Activated CD8-positive, alpha-beta memory T cell treated with anti-CD3 and anti-CD28 coated beads for 24 hours (primary cell): Measurements from ENCODE around the gene STXBP6.

Experiments used
- DNase-seq: peaks from one replicate; pipeline ENCODE4 v3.0.0-alpha.2; 2020

Gene STXBP6

GRCh38 chr14:25049568-25050268 lies at the start of gene STXBP6:
STXBP6 (minus strand) TSS chr14:25050147; CDS start chr14:24974818, 75,329 bp downstream.
- DNase-seq: no peak

DNA sequence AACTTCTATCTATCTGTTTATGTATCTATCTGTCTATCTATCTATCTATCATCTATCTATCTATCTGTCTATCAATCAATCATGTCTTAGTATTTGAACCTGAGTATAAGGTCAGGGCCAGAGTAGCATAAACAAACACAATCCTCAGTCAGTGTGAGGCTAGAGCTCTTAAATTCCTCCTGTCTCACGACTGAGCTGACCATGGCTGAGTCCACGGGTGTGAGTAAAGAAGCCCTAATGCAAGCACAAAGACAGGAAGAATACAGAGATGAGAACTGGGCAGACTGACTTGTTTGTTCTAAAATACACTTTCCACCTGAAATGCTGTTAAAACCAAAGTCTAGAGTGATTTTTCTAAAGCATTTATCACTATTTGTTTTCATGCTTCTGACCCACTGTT lies 47.2 kb upstream of the STXBP6 start:
- no peak for DNase-seq

GRCh38 chr14:25095736-25096437 lies 45.9 kb upstream of the STXBP6 start:
- no peak for DNase-seq

DNA sequence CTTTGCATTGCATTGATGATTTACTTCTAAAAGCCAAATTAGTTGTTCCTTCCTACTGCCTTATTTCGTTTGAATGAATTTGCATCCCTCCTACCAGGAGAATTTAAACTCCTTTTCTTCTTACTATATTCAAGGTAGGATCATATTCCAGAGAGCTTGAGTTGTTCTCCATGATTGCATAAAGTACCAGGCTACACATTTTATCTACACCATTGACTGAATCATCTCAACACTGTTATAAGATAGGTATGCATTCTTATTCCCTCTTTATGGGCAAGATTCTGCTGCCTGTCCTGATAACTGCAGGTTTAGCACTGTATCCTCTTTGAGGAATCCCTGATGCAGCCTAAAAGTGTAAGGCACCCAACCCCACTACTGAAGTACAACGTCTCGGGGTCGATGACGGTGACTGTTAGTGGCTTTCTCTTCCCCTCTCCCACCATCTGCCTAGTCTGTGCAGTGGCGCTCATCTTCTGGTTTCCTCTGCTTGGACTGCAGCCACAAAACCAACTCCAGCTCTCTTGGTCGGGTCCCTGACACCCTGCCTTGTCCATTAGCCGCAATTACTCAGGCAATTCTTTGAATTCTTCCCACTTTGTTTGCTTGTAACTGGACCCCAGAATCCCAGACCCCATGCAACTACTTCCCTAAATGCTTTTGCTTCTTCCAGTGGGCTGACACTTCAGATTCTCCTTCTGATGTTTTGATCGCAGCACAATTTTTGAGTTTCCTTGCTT lies 44.4 kb upstream of the STXBP6 start:
- no peak for DNase-seq

- DNase-seq: no peak
These were observed 42.4 kb upstream of the STXBP6 start for GRCh38 chr14:25092258-25092740.

DNA sequence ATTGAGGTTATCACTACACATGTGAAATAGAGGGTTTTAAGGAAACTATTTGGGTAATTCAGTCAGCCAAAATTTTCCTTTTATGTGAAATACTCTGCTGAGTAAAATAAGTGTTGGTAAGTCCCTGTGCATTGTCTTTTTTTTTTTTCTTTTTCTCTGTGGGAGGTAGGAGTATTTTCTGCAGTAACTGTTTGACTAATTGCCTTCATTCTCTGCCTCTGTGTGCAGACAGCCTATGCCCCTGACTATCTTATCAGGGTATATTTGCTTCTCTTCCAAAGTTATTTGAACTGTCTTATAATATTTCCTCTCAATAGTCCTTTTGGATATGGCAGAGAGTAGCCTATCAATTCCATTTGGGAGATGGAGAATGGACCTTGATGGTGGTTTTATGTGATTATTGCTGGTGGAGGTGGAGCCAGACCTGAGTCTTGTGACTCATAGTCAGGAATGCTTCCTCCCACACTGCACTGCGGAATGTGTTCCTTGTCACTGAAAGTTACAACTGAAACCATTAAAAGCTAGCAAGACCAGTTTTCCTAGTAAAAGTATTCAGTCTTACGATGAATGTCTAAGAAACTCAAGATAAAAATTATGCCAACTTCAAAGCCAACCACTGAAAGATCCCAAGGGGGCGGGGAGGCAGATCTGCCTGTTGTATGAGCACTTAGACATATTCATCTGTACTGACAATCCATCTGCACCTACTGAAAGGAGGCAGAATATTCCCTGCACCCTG lies 40.9 kb upstream of the STXBP6 start:
- no peak for DNase-seq

- DNase-seq: no peak
These were observed 40.3 kb upstream of the STXBP6 start for GRCh38 chr14:25090256-25090655.

- no peak for DNase-seq
These were observed 39.5 kb upstream of the STXBP6 start for GRCh38 chr14:25089496-25089895.

- no peak for DNase-seq
These were observed 37.0 kb upstream of the STXBP6 start for GRCh38 chr14:25086821-25087396.

DNA sequence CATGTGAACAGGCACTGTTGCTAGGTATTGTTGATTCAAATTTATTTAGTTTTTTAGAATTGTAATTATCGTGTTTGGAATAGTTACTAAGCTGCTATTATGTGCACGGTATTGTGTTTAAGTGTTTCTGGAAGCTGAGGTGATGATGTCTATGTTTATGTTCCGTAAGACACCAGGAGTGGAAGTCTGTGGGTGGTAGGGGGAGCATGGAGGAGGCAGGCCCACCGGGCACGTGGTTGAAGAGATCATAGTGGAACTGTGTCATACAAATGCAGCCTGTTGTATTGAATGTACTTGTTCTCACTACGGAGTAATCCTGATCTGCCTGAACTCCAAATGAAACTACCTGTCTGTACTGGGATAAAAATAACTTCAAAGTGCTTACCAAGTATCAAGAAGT lies 36.1 kb upstream of the STXBP6 start:
- DNase-seq: no peak

GRCh38 chr14:25080682-25081081 lies 30.7 kb upstream of the STXBP6 start:
- no peak for DNase-seq

DNA sequence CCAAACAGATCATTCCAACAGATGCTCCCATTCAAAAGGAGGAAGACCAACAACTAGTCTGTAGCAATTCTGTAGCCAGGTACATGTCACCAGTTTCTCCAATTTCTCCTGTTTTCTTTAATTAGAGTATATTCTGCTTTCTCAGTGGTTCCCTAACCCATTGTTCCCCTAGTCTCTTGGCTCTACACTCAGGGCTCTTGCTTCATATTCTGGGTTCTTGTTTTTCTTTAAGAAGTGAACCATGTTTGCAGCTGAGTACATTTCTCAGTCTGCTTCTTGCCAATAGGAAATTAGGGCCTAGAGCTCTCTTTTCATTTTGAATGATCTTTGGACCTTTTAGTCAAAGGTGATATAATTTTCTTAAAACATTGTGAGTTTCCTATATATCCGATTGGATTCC lies 29.4 kb upstream of the STXBP6 start:
- DNase-seq: no peak

DNA sequence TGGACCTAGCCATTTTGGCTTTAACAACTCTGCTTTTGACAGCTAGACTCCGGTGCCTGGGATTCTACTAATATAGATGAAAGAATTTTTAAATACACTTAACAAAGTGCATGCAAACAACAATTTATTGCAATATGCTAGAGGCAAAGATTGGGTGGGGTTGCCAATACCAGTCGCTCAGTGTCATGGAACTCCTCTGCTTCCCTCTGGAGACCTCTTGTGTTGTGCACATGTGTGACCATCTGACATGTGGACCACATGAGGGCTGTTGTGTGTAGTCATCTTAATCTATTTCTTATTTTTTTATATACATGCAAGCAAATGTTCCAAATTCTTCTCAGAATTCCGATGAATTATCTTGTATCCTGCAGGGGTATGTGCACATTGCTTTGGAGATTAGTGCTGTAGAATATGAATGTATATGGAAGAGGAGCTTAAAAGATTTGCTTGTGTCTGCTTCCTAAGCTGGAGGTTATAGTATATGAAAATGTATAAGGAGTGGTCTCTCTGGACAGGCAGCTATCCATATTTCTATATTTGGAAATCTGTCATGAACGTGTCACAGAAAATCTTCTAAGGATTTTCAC lies 24.2 kb upstream of the STXBP6 start:
- no peak for DNase-seq

GRCh38 chr14:25069879-25070278 lies 19.9 kb upstream of the STXBP6 start:
- no peak for DNase-seq

GRCh38 chr14:25067600-25067999 lies 17.7 kb upstream of the STXBP6 start:
- no peak for DNase-seq

- DNase-seq: no peak
These were observed 12.0 kb upstream of the STXBP6 start for GRCh38 chr14:25062022-25062321.

DNA sequence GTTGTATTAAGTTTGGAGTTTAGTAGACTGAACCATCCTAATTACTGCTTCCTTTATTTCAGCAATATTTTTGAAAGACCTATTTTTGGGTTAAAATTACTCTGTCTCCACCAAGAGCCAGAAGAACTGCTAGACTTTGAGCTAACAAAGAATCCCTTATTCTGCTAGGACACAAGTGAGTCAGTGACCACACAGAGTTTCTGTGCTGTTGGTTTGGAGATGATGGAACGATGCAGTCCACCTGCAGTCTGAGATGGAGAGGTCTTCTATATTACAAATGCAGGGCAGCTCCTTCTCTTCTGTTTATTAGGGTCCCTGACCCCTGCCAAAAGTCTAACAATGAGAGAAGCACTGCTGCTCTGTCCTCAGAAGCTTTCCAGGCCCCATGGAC lies 6.7 kb upstream of the STXBP6 start:
- no peak for DNase-seq

DNA sequence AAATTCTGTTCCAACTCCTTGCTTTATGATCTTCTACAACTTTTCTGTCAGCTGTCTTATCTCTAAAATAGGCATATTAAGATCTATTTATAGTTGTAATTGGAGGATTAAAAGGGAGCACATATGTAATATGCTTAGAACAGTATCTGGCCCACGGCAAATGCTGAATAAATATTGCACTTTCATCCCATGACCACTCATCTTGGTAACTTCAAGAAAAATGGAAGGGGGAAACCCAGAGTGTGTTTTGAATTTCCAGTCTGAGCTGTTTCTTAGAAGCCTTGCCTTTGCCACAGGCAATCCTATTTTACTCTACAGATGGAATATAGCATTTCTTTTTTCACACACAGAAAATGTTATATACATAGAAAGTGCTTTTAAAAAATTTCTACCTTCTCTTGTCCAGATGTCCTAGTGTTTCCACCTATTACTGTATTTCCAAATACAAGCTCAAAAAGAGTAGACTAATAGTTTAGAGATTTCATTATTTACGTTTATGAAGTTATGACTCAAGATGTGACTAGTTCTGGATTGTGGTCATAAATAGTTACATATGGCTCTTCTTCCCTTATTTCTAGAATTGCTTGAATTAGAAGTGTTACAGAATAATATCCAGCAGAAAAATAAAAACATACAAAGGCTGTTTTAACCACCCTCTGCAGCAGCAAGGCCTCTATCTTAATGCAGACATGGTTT lies 6.2 kb upstream of the STXBP6 start:
- no peak for DNase-seq

DNA sequence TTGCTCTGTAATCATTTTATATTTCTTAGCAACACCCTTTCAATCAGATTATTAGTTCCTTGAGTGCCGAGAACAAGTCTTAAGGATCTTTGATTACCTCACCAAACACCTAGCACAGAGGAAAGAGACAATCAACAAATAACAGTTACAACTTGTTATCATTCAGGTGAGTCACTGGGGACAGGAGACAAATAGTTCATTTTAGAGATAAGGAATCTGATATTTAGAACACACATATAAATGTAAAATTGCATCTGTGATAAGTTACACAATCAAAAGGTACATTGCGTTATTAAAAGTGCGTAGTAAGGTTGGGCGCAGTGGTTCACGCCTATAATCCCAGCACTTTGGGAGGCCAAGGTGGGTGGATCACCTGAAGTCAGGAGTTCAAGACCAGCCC lies 5.1 kb upstream of the STXBP6 start:
- DNase-seq: no peak

- DNase-seq: no peak
These were observed 3.6 kb upstream of the STXBP6 start for GRCh38 chr14:25053585-25053984.

GRCh38 chr14:25052921-25053320 lies 3.0 kb upstream of the STXBP6 start:
- DNase-seq: no peak

- DNase-seq: no peak
These were observed 2.4 kb upstream of the STXBP6 start for GRCh38 chr14:25052385-25052784.
